Fibroblast of lung (primary cell): ENCODE results near the gene HEBP2.
"Not testable (repeated sequence)": the region's sequence is repeated elsewhere in the genome, so short reads cannot be mapped to it uniquely, and the experiment has no call there.

Experiments
- EZH2 ChIP-seq: IDR thresholded peaks from 2 replicates; pipeline ENCODE4 v1.5.1; 2012; ENCODE audit warnings: low read length, control low read depth, mild to moderate bottlenecking; ENCODE audit errors: missing control alignments
- TF ChIP-seq, protein P1 (sequence below), 2 donors: IDR thresholded peaks in 1 of 2; conservative IDR thresholded peaks in 1 of 2; 1 replicate in 1 of 2; 2 replicates in 1 of 2; pipeline ENCODE4 v1.5.1; 2011 to 2012; ENCODE audit warnings: low read length in 2 of 2, control low read depth in 1 of 2, inconsistent platforms in 1 of 2, low read depth in 1 of 2, mild to moderate bottlenecking in 1 of 2

- TF ChIP-seq, protein P1, sequence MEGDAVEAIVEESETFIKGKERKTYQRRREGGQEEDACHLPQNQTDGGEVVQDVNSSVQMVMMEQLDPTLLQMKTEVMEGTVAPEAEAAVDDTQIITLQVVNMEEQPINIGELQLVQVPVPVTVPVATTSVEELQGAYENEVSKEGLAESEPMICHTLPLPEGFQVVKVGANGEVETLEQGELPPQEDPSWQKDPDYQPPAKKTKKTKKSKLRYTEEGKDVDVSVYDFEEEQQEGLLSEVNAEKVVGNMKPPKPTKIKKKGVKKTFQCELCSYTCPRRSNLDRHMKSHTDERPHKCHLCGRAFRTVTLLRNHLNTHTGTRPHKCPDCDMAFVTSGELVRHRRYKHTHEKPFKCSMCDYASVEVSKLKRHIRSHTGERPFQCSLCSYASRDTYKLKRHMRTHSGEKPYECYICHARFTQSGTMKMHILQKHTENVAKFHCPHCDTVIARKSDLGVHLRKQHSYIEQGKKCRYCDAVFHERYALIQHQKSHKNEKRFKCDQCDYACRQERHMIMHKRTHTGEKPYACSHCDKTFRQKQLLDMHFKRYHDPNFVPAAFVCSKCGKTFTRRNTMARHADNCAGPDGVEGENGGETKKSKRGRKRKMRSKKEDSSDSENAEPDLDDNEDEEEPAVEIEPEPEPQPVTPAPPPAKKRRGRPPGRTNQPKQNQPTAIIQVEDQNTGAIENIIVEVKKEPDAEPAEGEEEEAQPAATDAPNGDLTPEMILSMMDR (conservative IDR thresholded peaks at IDR 0.05 in 1 of 2, IDR thresholded peaks at IDR 0.05 in 1 of 2; ENCODE audit: low read depth in 1 of 2, low read length in 2 of 2): not testable (repeated sequence)
- not testable (repeated sequence) for TF ChIP-seq EZH2
Measured at GRCh38 chr6:138425256-138425655, 21.2 kb downstream of the HEBP2 start.
